ENCODE data around the gene B4GALNT1. TPM values are rescaled to one million over a fixed set of nuclear protein-coding genes. Genes with fewer than 3 reads are reported as not detected.
A peak's percentile ranks its signal among the peaks of the same experiment; 100 is the strongest.
"Not testable (repeated sequence)": the region's sequence is repeated elsewhere in the genome, so short reads cannot be mapped to it uniquely, and the experiment has no call there.

Gene B4GALNT1
- total RNA-seq = 10 to 100 TPM in 5 of 8 experiments, 1 to 10 TPM in 1, under 1 TPM in 2; 0.61 to 34.3 (median 19.4) TPM

DNA sequence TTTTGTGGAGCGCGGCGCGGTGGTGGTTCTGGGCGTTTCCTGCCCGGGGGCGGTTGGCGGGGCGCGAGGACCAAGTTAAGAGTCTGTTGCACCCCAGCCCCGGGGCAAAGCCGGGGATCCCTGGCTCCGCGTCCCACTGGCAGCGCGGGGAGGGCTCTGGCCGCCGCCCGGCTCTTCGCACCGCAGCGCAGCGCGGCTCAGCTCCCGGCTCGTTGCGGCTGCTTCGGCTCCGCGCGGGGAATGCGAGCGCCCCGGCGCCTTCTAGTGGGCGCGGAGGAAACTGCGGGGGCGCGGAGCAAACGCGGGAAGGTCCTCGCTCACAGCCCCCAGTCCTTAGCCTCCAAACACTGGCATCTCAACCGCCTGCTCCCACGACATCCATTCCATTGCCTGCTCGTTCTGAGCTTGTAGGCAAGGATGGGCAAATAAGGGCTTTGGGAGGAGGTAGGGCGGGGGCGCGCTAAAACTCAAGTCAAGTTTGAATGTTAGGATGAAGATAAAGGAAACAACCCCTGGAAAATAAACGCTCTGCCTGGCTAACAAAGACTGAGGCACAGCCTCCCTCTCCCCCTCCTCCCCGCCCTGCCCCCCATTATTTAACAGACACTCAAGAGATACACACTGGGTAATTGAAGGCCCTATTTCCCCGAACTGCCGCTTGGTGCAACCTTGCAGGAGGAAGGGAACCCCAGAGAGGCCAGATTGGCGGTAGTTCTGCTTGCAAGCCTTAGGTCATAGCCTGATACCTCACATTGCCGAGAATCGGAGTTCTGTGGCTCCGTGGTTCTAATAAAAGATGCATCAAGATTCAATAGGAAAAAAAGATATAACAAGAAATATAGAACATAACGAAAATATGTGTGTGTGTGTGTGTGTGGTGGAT, at the start of gene B4GALNT1:
B4GALNT1 (minus strand) TSS at position 244 of the 883 bp plus-strand sequence. CDS start 1,069 bp downstream, outside the sequence.
- in situ Hi-C loops (cut with MboI; ENCODE audit: low pct_unique_long_range_greater_than_20kb in 2 of 9, low sequenced_read_pairs in 9 of 9, unreplicated experiment in 9 of 9) = loop anchor here in 1 of 9 experiments (10.0 kb wide), 1 partner anchor 62 kb away; the partner anchor contains the start of gene OS9
- peak within 1 kb of the TSS; percentile 69 to 83 for H3K27ac ChIP-seq
- peak within 1 kb of the TSS; percentile 48 to 83 (median 74) for H3K4me3 ChIP-seq
- 2 to 80% (median 14%) methylated on average over 1 to 16 of the region's 58 CpGs; no CpG with 5 or more reads in 1 of the 10 experiments for WGBS, 10 experiments
- ATAC-seq (replicated peaks in 6 of 8) = peak; percentile 79 to 91 (median 82)
- H3K4me1 ChIP-seq (replicated peaks in 1 of 2) = peaks cover 10 to 14% of the 10 kb centered on the region in 2 donors

DNA sequence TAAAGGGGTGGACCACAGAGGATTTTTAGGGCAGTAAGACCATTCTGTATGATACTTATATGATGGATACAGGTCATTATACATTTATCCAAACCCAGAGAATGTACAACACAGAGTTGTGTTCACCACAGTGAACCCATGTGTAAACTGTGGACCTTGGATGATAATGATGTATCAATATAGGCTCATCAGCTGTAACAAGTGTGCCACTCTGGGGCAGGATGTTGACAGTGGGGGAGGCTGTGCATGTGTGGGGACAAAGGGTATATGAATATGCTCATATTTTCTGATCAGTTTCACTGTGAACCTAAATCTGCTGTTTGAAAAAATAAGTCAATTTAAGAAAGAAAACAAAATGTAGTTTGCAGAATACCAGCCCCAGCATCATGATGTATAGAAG, 46.7 kb upstream of the B4GALNT1 start:
- in situ Hi-C loops (cut with MboI; ENCODE audit: low pct_unique_long_range_greater_than_20kb in 2 of 9, low sequenced_read_pairs in 9 of 9, unreplicated experiment in 9 of 9) = no loop called here
- ATAC-seq (replicated peaks in 6 of 8) = no peak
- Histone ChIP-seq H3K27ac (no peak overlapping the region), H3K4me1 (replicated peaks in 1 of 2) (no peaks in the 10 kb centered on the region), H3K4me3 (no peak overlapping the region)

DNA sequence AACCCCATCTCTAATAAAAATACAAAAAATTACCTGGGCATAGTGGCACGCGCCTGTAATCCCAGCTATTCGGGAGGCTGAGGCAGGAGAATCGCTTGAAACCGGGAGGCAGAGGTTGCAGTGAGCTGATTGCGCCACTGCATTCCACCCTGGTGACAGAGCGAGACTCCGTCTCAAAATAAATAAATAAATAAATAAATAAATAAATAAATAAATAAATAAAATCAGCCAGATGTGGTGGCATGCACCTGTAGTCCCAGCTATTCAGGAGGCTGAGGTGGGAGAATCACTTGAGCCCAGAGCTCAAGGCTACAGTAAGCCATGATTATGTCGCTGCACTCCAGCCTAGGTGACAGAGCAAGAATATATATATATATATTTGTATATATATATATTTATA, 44.9 kb upstream of the B4GALNT1 start:
- WGBS, 10 experiments = 0 to 100% (median 85%) methylated on average over 1 to 6 of the region's 9 CpGs; no CpG with 5 or more reads in 4 of the 10 experiments

DNA sequence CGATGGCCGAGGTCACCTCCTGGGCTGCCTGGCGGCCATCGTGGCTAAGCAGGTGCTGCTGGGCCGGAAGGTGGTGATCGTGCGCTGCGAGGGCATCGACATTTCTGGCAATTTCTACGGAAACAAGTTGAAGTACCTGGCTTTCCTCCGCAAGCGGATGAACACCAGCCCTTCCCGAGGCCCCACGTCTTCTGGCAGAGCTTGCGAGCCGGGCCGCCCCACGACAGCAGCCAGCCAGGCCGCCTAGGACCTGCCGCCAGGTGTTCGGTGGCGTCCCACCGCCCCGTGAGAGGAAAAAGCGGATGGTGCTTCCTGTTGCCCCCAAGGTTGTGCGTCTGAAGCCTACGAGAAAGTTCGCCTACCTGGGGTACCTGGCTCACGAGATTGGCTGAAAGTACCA, 41.7 kb upstream of the B4GALNT1 start:
- ATAC-seq (replicated peaks in 6 of 8) = no peak
- WGBS, 10 experiments = 54 to 92% (median 80%) methylated on average over 2 to 9 of the region's 29 CpGs; no CpG with 5 or more reads in 2 of the 10 experiments
- in situ Hi-C loops (cut with MboI; ENCODE audit: low pct_unique_long_range_greater_than_20kb in 2 of 9, low sequenced_read_pairs in 9 of 9, unreplicated experiment in 9 of 9) = no loop called here
- Histone ChIP-seq H3K27ac (no peak overlapping the region), H3K4me1 (replicated peaks in 1 of 2) (no peaks in the 10 kb centered on the region), H3K4me3 (no peak overlapping the region)

More for the DNA sequence above, 44.9 kb upstream of the B4GALNT1 start:
- in situ Hi-C loops (cut with MboI; ENCODE audit: low pct_unique_long_range_greater_than_20kb in 2 of 9, low sequenced_read_pairs in 9 of 9, unreplicated experiment in 9 of 9); H3K27ac ChIP-seq; ATAC-seq (replicated peaks in 6 of 8); H3K4me3 ChIP-seq; H3K4me1 ChIP-seq (replicated peaks in 1 of 2): not testable (repeated sequence)

DNA sequence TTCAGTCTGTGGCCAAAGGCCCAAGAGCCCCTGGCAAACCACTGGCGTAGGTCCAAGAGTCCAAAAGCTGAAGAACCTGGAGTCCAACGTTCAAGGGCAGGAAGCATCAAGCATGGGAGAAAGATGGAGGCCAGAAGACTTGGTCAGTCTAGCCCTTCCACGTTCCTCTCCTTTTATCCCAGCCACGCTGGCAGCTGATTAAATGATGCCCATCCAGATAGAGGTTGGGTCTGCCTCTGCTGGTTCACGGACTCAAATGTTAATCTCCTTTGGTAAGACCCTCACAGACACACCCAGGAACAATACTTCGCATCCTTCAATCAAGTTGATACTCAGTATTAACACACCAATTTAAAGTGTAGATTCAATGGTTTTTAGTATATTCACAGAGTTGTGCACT, 39.8 kb upstream of the B4GALNT1 start:
- WGBS, 10 experiments = 33 to 93% (median 63%) methylated on average over 3 to 5 of the region's 6 CpGs; no CpG with 5 or more reads in 2 of the 10 experiments
- H3K4me1 ChIP-seq (replicated peaks in 1 of 2) = no peaks in the 10 kb centered on the region
- in situ Hi-C loops (cut with MboI; ENCODE audit: low pct_unique_long_range_greater_than_20kb in 2 of 9, low sequenced_read_pairs in 9 of 9, unreplicated experiment in 9 of 9) = no loop called here
- no peak overlapping the region for H3K4me3 ChIP-seq
- no peak overlapping the region for H3K27ac ChIP-seq
- no peak for ATAC-seq (replicated peaks in 6 of 8)

DNA sequence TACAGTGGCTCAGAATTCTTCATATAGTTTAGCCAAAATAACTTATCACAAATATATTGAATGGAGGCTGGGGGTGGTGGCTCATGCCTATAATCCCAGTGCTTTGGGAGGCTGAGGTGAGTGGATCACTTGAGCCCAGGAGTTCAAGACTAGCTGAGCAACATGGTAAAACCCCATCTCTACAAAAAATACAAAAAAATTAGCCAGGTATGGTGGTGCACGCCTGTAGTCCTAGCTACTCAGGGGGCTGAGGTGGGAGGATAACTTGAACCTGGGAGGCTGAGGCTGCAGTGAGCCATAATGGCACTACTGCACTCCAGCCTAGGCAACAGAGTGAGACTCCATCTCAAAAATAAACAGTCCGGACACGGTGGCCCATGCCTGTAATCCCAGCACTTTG, 38.8 kb upstream of the B4GALNT1 start:
- H3K4me1 ChIP-seq (replicated peaks in 1 of 2); in situ Hi-C loops (cut with MboI; ENCODE audit: low pct_unique_long_range_greater_than_20kb in 2 of 9, low sequenced_read_pairs in 9 of 9, unreplicated experiment in 9 of 9): not testable (repeated sequence)
- WGBS, 10 experiments = 17 to 80% (median 80%) methylated on average over 1 to 3 of the region's 3 CpGs; no CpG with 5 or more reads in 7 of the 10 experiments

DNA sequence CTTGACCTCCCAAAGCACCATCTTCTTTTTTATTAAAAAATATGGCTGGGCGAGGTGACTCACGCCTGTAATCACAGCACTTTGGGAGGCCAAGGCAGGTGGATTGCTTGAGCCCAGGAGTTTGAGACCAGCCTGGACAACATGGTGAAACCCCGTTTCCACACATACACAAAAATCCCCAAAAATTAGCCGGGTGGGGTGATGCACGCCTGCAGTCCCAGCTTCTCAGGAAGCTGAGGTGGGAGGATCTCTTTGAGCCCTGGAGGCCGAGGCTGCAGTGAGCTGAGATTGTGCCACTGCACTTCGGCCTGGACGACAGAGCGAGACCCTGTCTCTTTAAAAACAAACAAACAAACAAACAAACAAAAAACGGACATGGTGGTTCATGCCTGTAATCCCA, 36.7 kb upstream of the B4GALNT1 start:
- not testable (repeated sequence) for H3K27ac ChIP-seq; ATAC-seq (replicated peaks in 6 of 8)

More for the DNA sequence above, 38.8 kb upstream of the B4GALNT1 start:
- ATAC-seq (replicated peaks in 6 of 8); H3K27ac ChIP-seq; H3K4me3 ChIP-seq: not testable (repeated sequence)

DNA sequence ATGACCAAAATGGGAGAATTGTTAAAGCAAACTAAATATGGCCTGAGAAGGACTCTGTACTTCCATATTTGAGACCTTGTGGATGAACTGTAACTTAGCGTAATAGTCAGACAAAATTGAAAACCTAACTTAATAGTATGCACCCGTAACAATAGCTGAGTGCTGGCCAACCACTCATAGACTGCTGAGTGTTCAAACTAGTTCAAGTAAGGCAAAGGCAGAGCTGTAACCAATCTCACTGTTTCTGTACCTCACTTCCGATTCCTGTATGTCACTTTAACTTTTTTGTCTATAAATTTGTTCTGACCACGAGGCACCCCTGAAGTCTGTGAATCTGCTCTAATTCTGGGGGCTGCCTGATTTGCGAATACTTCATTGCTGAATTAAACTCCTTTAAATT, 33.9 kb upstream of the B4GALNT1 start:
- 33 to 87% (median 62%) methylated on average over 1 to 5 of the region's 5 CpGs for WGBS, 10 experiments
- no peak for ATAC-seq (replicated peaks in 6 of 8)
- no peak overlapping the region for H3K27ac ChIP-seq
- in situ Hi-C loops (cut with MboI; ENCODE audit: low pct_unique_long_range_greater_than_20kb in 2 of 9, low sequenced_read_pairs in 9 of 9, unreplicated experiment in 9 of 9) = no loop called here
- H3K4me3 ChIP-seq = no peak overlapping the region
- H3K4me1 ChIP-seq (replicated peaks in 1 of 2) = no peaks in the 10 kb centered on the region

More for the DNA sequence above, 36.7 kb upstream of the B4GALNT1 start:
- H3K4me1 ChIP-seq (replicated peaks in 1 of 2); in situ Hi-C loops (cut with MboI; ENCODE audit: low pct_unique_long_range_greater_than_20kb in 2 of 9, low sequenced_read_pairs in 9 of 9, unreplicated experiment in 9 of 9); H3K4me3 ChIP-seq: not testable (repeated sequence)
- WGBS, 10 experiments = 20 to 75% (median 66%) methylated on average over 1 to 10 of the region's 10 CpGs; no CpG with 5 or more reads in 1 of the 10 experiments

DNA sequence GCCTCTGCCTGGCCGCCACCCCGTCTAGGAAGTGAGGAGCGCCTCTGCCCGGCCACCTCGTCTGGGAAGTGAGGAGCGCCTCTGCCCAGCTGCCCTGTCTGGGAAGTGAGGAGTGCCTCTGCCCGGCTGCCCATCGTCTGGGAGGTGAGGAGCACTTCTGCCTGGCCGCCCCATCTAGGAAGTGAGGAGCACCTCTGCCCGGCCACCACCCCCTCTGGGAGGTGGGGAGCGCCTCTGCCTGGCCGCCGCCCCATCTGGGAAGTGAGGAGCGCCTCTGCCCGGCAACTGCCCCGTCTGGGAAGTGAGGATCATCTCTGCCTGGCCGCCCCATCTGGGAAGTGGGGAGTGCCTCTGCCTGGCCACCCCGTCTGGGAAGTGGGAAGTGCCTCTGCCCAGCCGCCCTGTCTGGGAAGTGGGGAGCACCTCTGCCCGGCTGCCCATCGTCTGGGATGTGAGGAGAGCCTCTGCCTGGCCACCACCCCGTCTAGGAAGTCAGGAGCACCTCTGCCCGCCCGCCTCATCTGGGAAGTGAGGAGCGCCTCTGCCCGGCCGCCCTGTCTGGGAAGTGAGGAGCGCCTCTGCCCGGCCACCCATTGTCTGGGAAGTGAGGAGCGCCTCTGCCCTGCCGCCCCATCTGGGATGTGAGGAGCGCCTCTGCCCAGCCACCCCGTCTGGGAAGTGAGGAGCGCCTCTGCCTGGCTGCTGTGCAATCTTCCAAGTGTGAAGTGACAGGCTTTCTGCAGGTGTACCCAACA, 32.2 kb upstream of the B4GALNT1 start:
- H3K4me3 ChIP-seq; ATAC-seq (replicated peaks in 6 of 8); H3K27ac ChIP-seq; H3K4me1 ChIP-seq (replicated peaks in 1 of 2); in situ Hi-C loops (cut with MboI; ENCODE audit: low pct_unique_long_range_greater_than_20kb in 2 of 9, low sequenced_read_pairs in 9 of 9, unreplicated experiment in 9 of 9): not testable (repeated sequence)
- 60 to 86% methylated on average over 1 to 4 of the region's 34 CpGs; no CpG with 5 or more reads in 8 of the 10 experiments for WGBS, 10 experiments

DNA sequence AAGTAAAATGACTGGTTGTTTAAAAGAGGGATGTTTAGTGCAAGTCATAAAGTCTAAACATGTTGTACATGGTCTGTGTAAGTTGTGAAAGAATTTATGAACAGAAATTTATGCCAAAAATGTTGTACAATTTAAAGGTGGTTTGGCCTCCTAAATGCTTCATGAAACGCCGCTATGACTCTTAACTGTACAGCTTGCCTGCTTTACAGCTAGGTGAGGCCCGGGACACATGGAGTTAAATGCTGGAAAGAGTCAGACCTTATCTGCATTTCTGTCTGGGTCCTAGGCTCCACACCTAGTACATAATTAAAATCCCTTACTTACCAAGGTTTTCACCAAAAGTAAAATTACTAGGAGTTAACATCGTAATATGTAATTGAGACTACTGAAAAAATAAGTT, 28.4 kb upstream of the B4GALNT1 start:
- Histone ChIP-seq H3K4me3 (no peak overlapping the region), H3K4me1 (replicated peaks in 1 of 2) (no peaks in the 10 kb centered on the region), H3K27ac (no peak overlapping the region)
- in situ Hi-C loops (cut with MboI; ENCODE audit: low pct_unique_long_range_greater_than_20kb in 2 of 9, low sequenced_read_pairs in 9 of 9, unreplicated experiment in 9 of 9) = no loop called here
- no peak for ATAC-seq (replicated peaks in 6 of 8)
- 13 to 88% (median 53%) methylated on average over 1 to 4 of the region's 4 CpGs; no CpG with 5 or more reads in 2 of the 10 experiments for WGBS, 10 experiments

DNA sequence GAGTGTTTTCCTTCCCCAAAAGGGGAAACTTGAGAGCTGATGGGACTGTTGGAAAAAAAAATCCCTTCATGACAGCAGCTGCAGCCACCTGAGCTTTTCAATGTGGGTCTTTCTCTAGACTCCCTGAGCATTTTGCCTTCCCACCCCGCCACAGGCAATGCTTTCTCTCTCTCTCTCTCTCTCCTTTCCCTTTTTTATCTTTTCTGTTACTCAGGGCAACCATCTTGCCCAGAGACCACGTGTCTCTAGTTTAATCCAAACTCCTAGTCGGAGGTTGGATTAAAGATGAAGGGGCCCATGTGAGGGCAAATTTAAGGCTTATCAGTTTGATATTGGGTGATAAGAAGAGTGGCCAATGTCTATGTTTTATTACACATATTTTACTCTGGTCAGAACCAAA, 25.9 kb upstream of the B4GALNT1 start:
- Histone ChIP-seq H3K27ac (no peak overlapping the region), H3K4me3 (no peak overlapping the region), H3K4me1 (replicated peaks in 1 of 2) (no peaks in the 10 kb centered on the region)
- in situ Hi-C loops (cut with MboI; ENCODE audit: low pct_unique_long_range_greater_than_20kb in 2 of 9, low sequenced_read_pairs in 9 of 9, unreplicated experiment in 9 of 9) = no loop called here
- ATAC-seq (replicated peaks in 6 of 8) = no peak
- 0 to 71% (median 23%) methylated on average over 1 to 3 of the region's 3 CpGs; no CpG with 5 or more reads in 4 of the 10 experiments for WGBS, 10 experiments

DNA sequence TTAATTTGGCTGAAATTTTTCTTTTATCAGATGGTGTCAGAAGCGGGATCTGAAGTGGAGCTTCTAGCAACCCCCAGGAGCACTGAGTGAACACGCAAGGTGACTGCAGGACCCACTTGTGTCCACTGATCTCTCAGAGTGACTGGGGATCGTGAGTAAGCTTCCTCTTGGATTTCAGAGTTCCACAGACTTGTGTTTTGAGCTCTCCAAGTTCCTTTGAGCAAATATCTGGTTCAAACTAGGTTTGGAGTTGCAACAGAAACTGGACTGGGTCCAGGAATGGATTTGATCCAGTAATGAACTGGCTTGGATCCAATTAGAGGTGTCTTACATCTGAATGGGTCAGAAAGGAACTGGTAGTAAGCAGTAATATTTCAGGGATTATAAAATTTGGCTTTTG, 24.7 kb upstream of the B4GALNT1 start:
- H3K27ac ChIP-seq = no peak overlapping the region
- peak in 2 of 8 experiments; percentile 36 to 46 for ATAC-seq (replicated peaks in 6 of 8)
- in situ Hi-C loops (cut with MboI; ENCODE audit: low pct_unique_long_range_greater_than_20kb in 2 of 9, low sequenced_read_pairs in 9 of 9, unreplicated experiment in 9 of 9) = no loop called here
- WGBS, 10 experiments = 17 to 100% (median 58%) methylated on average over 1 to 3 of the region's 3 CpGs; no CpG with 5 or more reads in 5 of the 10 experiments
- no peak overlapping the region for H3K4me3 ChIP-seq
- H3K4me1 ChIP-seq (replicated peaks in 1 of 2) = no peaks in the 10 kb centered on the region

DNA sequence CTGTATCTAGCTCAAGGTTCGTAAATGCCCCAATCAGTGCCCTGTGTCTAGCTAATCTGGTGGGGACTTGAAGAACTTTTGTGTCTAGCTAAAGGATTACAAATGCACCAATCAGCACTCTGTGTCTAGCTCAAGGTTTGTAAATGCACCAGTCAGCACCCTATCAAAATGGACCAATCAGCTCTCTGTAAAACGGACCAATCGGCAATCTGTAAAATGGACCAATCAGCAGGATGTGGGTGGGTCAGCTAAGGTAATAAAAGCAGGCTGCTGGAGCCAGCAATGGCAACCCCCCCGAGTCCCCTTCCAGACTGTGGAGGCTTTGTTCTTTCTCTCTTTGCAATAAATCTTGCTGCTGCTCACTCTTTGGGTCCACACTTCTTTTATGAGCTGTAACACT, 23.4 kb upstream of the B4GALNT1 start:
- WGBS, 10 experiments = 23 to 100% (median 83%) methylated on average over 1 to 4 of the region's 4 CpGs; no CpG with 5 or more reads in 2 of the 10 experiments
- ATAC-seq (replicated peaks in 6 of 8); H3K4me1 ChIP-seq (replicated peaks in 1 of 2); H3K4me3 ChIP-seq; in situ Hi-C loops (cut with MboI; ENCODE audit: low pct_unique_long_range_greater_than_20kb in 2 of 9, low sequenced_read_pairs in 9 of 9, unreplicated experiment in 9 of 9); H3K27ac ChIP-seq: not testable (repeated sequence)

All from motor neuron (in vitro differentiated cells).